Measurements from ENCODE around the gene NAP1L2.

- TF ChIP-seq POLR2A (IDR thresholded peaks at IDR 0.05) (no peak), CTCF (IDR thresholded peaks at IDR 0.05) (no peak)
Measured at GRCh38 chrX:73206366-73206765, 8.3 kb downstream of the NAP1L2 start.

All from testis (tissue), 2 donors.